ENCODE measurements around the gene TMEM179.

DNA sequence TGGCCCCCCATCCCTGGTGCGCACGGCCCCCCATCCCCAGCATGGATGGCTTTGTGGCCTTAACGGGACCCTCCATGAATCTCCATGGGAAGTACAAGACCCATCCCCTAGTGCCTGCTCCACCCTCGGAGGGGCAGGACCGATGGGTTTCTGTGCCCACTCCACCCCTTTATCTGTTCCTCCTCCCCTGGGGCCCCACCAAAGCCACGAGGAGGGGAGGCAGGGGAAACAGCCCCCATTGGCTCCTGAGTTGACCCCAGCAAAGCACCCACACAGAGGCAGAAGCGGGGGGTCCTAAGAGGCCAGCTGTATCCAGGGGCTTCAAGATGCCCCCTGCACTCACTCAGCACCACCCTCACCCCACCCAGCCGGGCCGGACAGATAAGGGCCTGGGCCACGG lies 36.1 kb upstream of the TMEM179 start:
- TF ChIP-seq, protein P1, sequence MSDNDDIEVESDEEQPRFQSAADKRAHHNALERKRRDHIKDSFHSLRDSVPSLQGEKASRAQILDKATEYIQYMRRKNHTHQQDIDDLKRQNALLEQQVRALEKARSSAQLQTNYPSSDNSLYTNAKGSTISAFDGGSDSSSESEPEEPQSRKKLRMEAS (IDR thresholded peaks at IDR 0.05; ENCODE audit: low read depth, low read length): no peak
- TF ChIP-seq, protein P2, sequence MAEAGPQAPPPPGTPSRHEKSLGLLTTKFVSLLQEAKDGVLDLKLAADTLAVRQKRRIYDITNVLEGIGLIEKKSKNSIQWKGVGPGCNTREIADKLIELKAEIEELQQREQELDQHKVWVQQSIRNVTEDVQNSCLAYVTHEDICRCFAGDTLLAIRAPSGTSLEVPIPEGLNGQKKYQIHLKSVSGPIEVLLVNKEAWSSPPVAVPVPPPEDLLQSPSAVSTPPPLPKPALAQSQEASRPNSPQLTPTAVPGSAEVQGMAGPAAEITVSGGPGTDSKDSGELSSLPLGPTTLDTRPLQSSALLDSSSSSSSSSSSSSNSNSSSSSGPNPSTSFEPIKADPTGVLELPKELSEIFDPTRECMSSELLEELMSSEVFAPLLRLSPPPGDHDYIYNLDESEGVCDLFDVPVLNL (IDR thresholded peaks at IDR 0.05; ENCODE audit: low read depth, low read length): no peak
- no peak for TF ChIP-seq FOXM1 (IDR thresholded peaks at IDR 0.05; ENCODE audit: low read depth, low read length)
